ENCODE measurements around the gene NBPF3.
"Not testable (repeated sequence)": the region's sequence is repeated elsewhere in the genome, so short reads cannot be mapped to it uniquely, and the experiment has no call there.

The NBPF3 gene

GRCh38 chr1:21514245-21514644, 74.3 kb downstream of the NBPF3 start:
- Histone ChIP-seq H3K36me3 (replicated peaks; ENCODE audit: insufficient read depth, low read length) (no peaks in the 10 kb centered on the region), H3K27ac (ENCODE audit: low read length) (no peak overlapping the region), H3K9me3 (replicated peaks; ENCODE audit: insufficient read depth, low read length) (no peaks in the 10 kb centered on the region), H2AFZ (ENCODE audit: low read length) (no peak overlapping the region), H3K9ac (ENCODE audit: low read length) (no peak overlapping the region), H3K4me3 (ENCODE audit: low read length) (no peak overlapping the region), H3K4me1 (ENCODE audit: low read length) (no peaks in the 10 kb centered on the region), H3F3A (ENCODE audit: insufficient read depth, low read length) (no peaks in the 10 kb centered on the region), H3K4me2 (ENCODE audit: low read depth, low read length) (no peak overlapping the region), H3K9me2 (replicated peaks; ENCODE audit: insufficient read depth, low read length) (no peaks in the 10 kb centered on the region), H3K79me2 (ENCODE audit: low read length) (no peaks in the 10 kb centered on the region), H3K27me3 (replicated peaks; ENCODE audit: insufficient read depth, low read length) (peaks cover 61% of the 10 kb centered on the region), H4K20me1 (ENCODE audit: insufficient read depth, low read length) (no peaks in the 10 kb centered on the region)
- no peak for DNase-seq
- TF ChIP-seq EZH2 (optimal IDR thresholded peaks at IDR 0.05; ENCODE audit: low read depth, low read length), result no peak
- no peak for TF ChIP-seq EZH2phosphoT487 (IDR thresholded peaks at IDR 0.05; ENCODE audit: low read length)

- Histone ChIP-seq H3K27ac (ENCODE audit: low read length) (no peak overlapping the region), H4K20me1 (ENCODE audit: insufficient read depth, low read length) (no peaks in the 10 kb centered on the region), H3F3A (ENCODE audit: insufficient read depth, low read length) (no peaks in the 10 kb centered on the region), H3K9me2 (replicated peaks; ENCODE audit: insufficient read depth, low read length) (no peaks in the 10 kb centered on the region), H3K9ac (ENCODE audit: low read length) (no peak overlapping the region), H3K36me3 (replicated peaks; ENCODE audit: insufficient read depth, low read length) (no peaks in the 10 kb centered on the region), H3K4me2 (ENCODE audit: low read depth, low read length) (no peak overlapping the region), H3K4me3 (ENCODE audit: low read length) (no peak overlapping the region), H3K79me2 (ENCODE audit: low read length) (no peaks in the 10 kb centered on the region), H3K4me1 (ENCODE audit: low read length) (no peaks in the 10 kb centered on the region), H3K9me3 (replicated peaks; ENCODE audit: insufficient read depth, low read length) (no peaks in the 10 kb centered on the region), H2AFZ (ENCODE audit: low read length) (no peak overlapping the region), H3K27me3 (replicated peaks; ENCODE audit: insufficient read depth, low read length) (peaks cover 53% of the 10 kb centered on the region)
- DNase-seq, result no peak
- TF ChIP-seq EZH2phosphoT487 (IDR thresholded peaks at IDR 0.05; ENCODE audit: low read length), result no peak
- TF ChIP-seq EZH2 (optimal IDR thresholded peaks at IDR 0.05; ENCODE audit: low read depth, low read length), result no peak
Measured at GRCh38 chr1:21517161-21517589, 77.2 kb downstream of the NBPF3 start.

GRCh38 chr1:21517660-21518480, 77.9 kb downstream of the NBPF3 start:
- Histone ChIP-seq H3K4me3 (ENCODE audit: low read length) (no peak overlapping the region), H3K4me1 (ENCODE audit: low read length) (no peaks in the 10 kb centered on the region), H4K20me1 (ENCODE audit: insufficient read depth, low read length) (no peaks in the 10 kb centered on the region), H3K9ac (ENCODE audit: low read length) (no peak overlapping the region), H3K79me2 (ENCODE audit: low read length) (no peaks in the 10 kb centered on the region), H3K9me2 (replicated peaks; ENCODE audit: insufficient read depth, low read length) (no peaks in the 10 kb centered on the region), H3K27ac (ENCODE audit: low read length) (no peak overlapping the region), H3F3A (ENCODE audit: insufficient read depth, low read length) (no peaks in the 10 kb centered on the region), H2AFZ (ENCODE audit: low read length) (no peak overlapping the region), H3K4me2 (ENCODE audit: low read depth, low read length) (no peak overlapping the region), H3K9me3 (replicated peaks; ENCODE audit: insufficient read depth, low read length) (no peaks in the 10 kb centered on the region), H3K27me3 (replicated peaks; ENCODE audit: insufficient read depth, low read length) (peaks cover 57% of the 10 kb centered on the region), H3K36me3 (replicated peaks; ENCODE audit: insufficient read depth, low read length) (no peaks in the 10 kb centered on the region)
- no peak for TF ChIP-seq CTCF (IDR thresholded peaks at IDR 0.05; ENCODE audit: low read length)
- TF ChIP-seq EZH2 (optimal IDR thresholded peaks at IDR 0.05; ENCODE audit: low read depth, low read length), result no peak
- TF ChIP-seq EZH2phosphoT487 (IDR thresholded peaks at IDR 0.05; ENCODE audit: low read length), result no peak
- no peak for DNase-seq

DNA sequence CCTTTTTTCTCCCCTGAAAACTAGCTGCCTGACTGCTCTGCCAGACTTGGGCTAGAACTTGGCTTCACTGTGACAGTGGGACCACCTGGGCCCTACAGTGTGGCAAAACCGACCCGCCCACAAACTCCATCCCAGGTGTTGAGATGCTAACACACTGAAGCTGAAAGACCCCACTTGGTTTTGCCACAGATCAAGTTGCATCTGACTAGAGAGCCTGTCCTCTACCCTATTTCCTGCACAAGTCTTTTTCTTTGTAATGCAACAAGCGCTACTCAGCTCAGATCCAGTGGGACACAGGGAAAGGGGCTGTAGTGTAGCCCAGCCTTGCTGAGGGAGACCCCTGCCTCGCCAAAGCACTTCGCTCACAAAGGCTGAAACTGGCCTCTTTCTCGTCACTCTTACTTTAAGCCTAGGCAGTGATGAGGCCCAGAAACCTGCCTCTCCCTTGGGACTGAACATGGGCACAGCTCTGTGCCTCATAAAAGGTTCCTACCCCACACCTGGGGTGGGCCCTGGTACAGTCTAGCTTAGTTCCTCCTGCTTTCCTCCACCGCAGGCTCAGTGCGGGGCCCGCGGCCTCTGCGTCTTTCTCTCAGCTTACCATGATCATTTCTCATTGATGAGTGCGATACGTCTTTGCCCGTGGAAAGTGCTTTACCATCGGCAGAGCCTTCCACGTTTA, 79.0 kb downstream of the NBPF3 start:
- no peaks in the 10 kb centered on the region for H3K4me1 ChIP-seq (ENCODE audit: low read length)
- H3K27ac ChIP-seq (ENCODE audit: low read length), result no peak overlapping the region
- no peak overlapping the region for H3K4me2 ChIP-seq (ENCODE audit: low read depth, low read length)
- H2AFZ ChIP-seq (ENCODE audit: low read length), result no peak overlapping the region
- no peaks in the 10 kb centered on the region for H4K20me1 ChIP-seq (ENCODE audit: insufficient read depth, low read length)
- no peaks in the 10 kb centered on the region for H3K9me3 ChIP-seq (replicated peaks; ENCODE audit: insufficient read depth, low read length)
- no peaks in the 10 kb centered on the region for H3F3A ChIP-seq (ENCODE audit: insufficient read depth, low read length)
- TF ChIP-seq EZH2 (optimal IDR thresholded peaks at IDR 0.05; ENCODE audit: low read depth, low read length) (no peak), EZH2phosphoT487 (IDR thresholded peaks at IDR 0.05; ENCODE audit: low read length) (no peak), CTCF (IDR thresholded peaks at IDR 0.05; ENCODE audit: low read length) (no peak)
- no peak for DNase-seq
- no peaks in the 10 kb centered on the region for H3K36me3 ChIP-seq (replicated peaks; ENCODE audit: insufficient read depth, low read length)
- H3K9me2 ChIP-seq (replicated peaks; ENCODE audit: insufficient read depth, low read length), result no peaks in the 10 kb centered on the region
- H3K4me3 ChIP-seq (ENCODE audit: low read length), result no peak overlapping the region
- peaks cover 48% of the 10 kb centered on the region for H3K27me3 ChIP-seq (replicated peaks; ENCODE audit: insufficient read depth, low read length)
- H3K79me2 ChIP-seq (ENCODE audit: low read length), result no peaks in the 10 kb centered on the region
- no peak overlapping the region for H3K9ac ChIP-seq (ENCODE audit: low read length)

DNA sequence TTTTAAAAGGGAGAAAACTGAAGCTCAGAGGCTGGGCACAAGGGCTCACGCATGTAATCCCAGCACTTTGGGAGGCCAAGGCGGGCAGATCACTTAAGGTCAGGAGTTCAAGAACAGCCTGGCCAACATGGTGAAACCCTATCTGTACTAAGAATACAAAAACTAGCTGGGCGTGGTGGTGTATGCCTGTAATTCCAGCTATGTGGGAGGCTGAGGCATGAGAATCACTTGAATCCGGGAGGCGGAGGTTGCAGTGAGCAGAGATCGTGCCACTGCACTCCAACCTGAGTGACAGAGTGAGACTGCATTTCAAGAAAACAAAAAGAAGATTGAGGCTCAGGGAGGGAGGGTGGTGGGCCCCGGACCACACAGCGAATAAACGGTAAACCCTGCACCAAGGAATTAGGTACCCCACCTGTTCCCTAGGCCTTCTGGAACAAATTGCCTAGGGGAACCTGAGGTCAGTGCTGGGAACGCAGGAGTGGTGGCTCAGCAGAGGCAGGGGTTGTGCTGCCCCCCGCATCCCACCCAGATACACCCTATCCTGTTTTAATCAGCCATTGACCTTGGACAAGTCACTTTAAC, 79.6 kb downstream of the NBPF3 start:
- H3K9me2 ChIP-seq (replicated peaks; ENCODE audit: insufficient read depth, low read length); H3K4me1 ChIP-seq (ENCODE audit: low read length); H3K79me2 ChIP-seq (ENCODE audit: low read length); H3F3A ChIP-seq (ENCODE audit: insufficient read depth, low read length); H3K4me2 ChIP-seq (ENCODE audit: low read depth, low read length); H3K9me3 ChIP-seq (replicated peaks; ENCODE audit: insufficient read depth, low read length); H4K20me1 ChIP-seq (ENCODE audit: insufficient read depth, low read length); H3K4me3 ChIP-seq (ENCODE audit: low read length); DNase-seq; H2AFZ ChIP-seq (ENCODE audit: low read length); H3K27ac ChIP-seq (ENCODE audit: low read length); H3K9ac ChIP-seq (ENCODE audit: low read length); H3K36me3 ChIP-seq (replicated peaks; ENCODE audit: insufficient read depth, low read length): not testable (repeated sequence)
- peaks cover 41% of the 10 kb centered on the region for H3K27me3 ChIP-seq (replicated peaks; ENCODE audit: insufficient read depth, low read length)
